H1 (cell line): Measurements from ENCODE around the gene ALDH1A2. TPM values are rescaled to one million over a fixed set of nuclear protein-coding genes. Genes with fewer than 3 reads are reported as not detected.

Source experiments
- CTCF ChIA-PET: fragments of 300-600 bp; sonication (Branson Sonifier 250); formaldehyde crosslinking; loops from one replicate; lab custom pipeline; 2021; ENCODE audit not compliant: partially characterized antibody; lab: Charles Lee
- POLR2A ChIA-PET: fragments of 300-600 bp; sonication (Branson Sonifier 250); formaldehyde crosslinking; loops from one replicate; lab custom pipeline; 2021; ENCODE audit warnings: inconsistent platforms; ENCODE audit not compliant: partially characterized antibody; lab: Charles Lee
- DNase-seq, 2 experiments: peaks; one replicate each; pipeline versions ENCODE4 v3.0.0 to v3.0.0-alpha.2; 2010 to 2022; ENCODE audit warnings: low spot score in 2 of 2, low read depth in 1 of 2, mixed read lengths in 1 of 2
- FAIRE-seq: peaks from 2 replicates; lab custom pipeline; 2011; peaks lifted over from hg19 to GRCh38; lab: Jason Lieb, UNC
- H2AFZ ChIP-seq: 2 replicates; pipeline ENCODE4 v1.8.1; 2012; ENCODE audit warnings: low read length, inconsistent platforms
- H2AK5ac ChIP-seq: 2 replicates; pipeline ENCODE4 v1.6.1; 2013; ENCODE audit warnings: low read depth, low read length
- H2BK120ac ChIP-seq: replicated peaks from 2 replicates; pipeline ENCODE3; 2013; ENCODE audit warnings: low read depth, low read length, inconsistent platforms
- H2BK12ac ChIP-seq: 2 replicates; pipeline ENCODE4 v1.6.1; 2013; ENCODE audit warnings: low read depth, low read length
- H2BK15ac ChIP-seq: 2 replicates; pipeline ENCODE4 v1.6.1; 2013; ENCODE audit warnings: low read length
- H2BK20ac ChIP-seq: 2 replicates; pipeline ENCODE4 v1.6.1; 2013; ENCODE audit warnings: low read length
- H2BK5ac ChIP-seq: 2 replicates; pipeline ENCODE4 v1.6.1; 2013; ENCODE audit warnings: low read depth, low read length
- H3K14ac ChIP-seq: 2 replicates; pipeline ENCODE4 v1.6.1; 2013; ENCODE audit warnings: inconsistent platforms; ENCODE audit not compliant: insufficient read length
- H3K18ac ChIP-seq: 2 replicates; pipeline ENCODE4 v1.6.1; 2013; ENCODE audit warnings: low read length; ENCODE audit errors: extremely low read depth
- H3K23ac ChIP-seq: 2 replicates; pipeline ENCODE4 v1.6.1; 2013; ENCODE audit warnings: inconsistent platforms; ENCODE audit not compliant: insufficient read length
- H3K23me2 ChIP-seq: 2 replicates; pipeline ENCODE4 v1.6.1; 2013; ENCODE audit warnings: low read depth, low read length
- H3K27ac ChIP-seq: 2 replicates; pipeline ENCODE4 v1.6.1; 2011; ENCODE audit warnings: low read depth, low read length, inconsistent platforms
- H3K27me3 ChIP-seq, 4 experiments: replicated peaks in 1 of 4; 1 replicate in 1 of 4; 2 replicates in 3 of 4; pipeline versions ENCODE4 v1.6.1 to v1.8.1; 2011 to 2013; ENCODE audit warnings: low read length in 3 of 4, mild to moderate bottlenecking in 3 of 4, inconsistent platforms in 2 of 4, mixed read lengths in 2 of 4, moderate library complexity in 1 of 4; ENCODE audit not compliant: control insufficient read depth in 3 of 4, insufficient read depth in 3 of 4; ENCODE audit errors: extremely low read depth in 1 of 4
- H3K36me3 ChIP-seq, 4 experiments: 2 replicates each; pipeline versions ENCODE4 v1.6.1 to v1.8.1; 2011 to 2013; ENCODE audit warnings: mild to moderate bottlenecking in 4 of 4, low read length in 3 of 4, moderate library complexity in 2 of 4, control low read depth in 1 of 4, inconsistent platforms in 1 of 4; ENCODE audit not compliant: insufficient read depth in 4 of 4, control insufficient read depth in 2 of 4
- H3K4ac ChIP-seq: replicated peaks from 2 replicates; pipeline ENCODE3; 2013; ENCODE audit warnings: low read length, low read depth, mixed read lengths, inconsistent platforms; ENCODE audit not compliant: insufficient read length
- H3K4me1 ChIP-seq, 4 experiments: replicated peaks in 1 of 4; 1 replicate in 1 of 4; 2 replicates in 3 of 4; pipeline versions ENCODE4 v1.6.1 to v1.8.1; 2011 to 2013; ENCODE audit warnings: low read length in 3 of 4, inconsistent platforms in 2 of 4, mixed read lengths in 1 of 4; ENCODE audit not compliant: insufficient read depth in 4 of 4, control insufficient read depth in 3 of 4
- H3K4me2 ChIP-seq, 2 experiments: 2 replicates each; pipeline versions ENCODE4 v1.6.1 to v1.8.1; 2011 to 2013; ENCODE audit warnings: low read depth in 2 of 2, low read length in 2 of 2, control low read depth in 1 of 2, inconsistent platforms in 1 of 2, mild to moderate bottlenecking in 1 of 2; ENCODE audit not compliant: insufficient read depth in 1 of 2
- H3K4me3 ChIP-seq, 4 experiments: fragments of 200-600, 300-600 bp in 1 of 4; sonication (generic), shearing (Covaris generic), sonication (Bioruptor Twin) in 1 of 4; 2 replicates each; pipeline versions ENCODE4 v1.5.1 to v1.8.1; 2011 to 2016; ENCODE audit warnings: low read length in 4 of 4, low read depth in 3 of 4, control low read depth in 2 of 4, inconsistent platforms in 2 of 4, mild to moderate bottlenecking in 2 of 4, mixed read lengths in 1 of 4, moderate library complexity in 1 of 4; ENCODE audit not compliant: insufficient read depth in 2 of 4; ENCODE audit errors: extremely low read depth in 1 of 4
- H3K56ac ChIP-seq: replicated peaks from 2 replicates; pipeline ENCODE3; 2013; ENCODE audit warnings: low read depth, mild to moderate bottlenecking, mixed read lengths, low read length, inconsistent platforms; ENCODE audit not compliant: insufficient read length
- H3K79me1 ChIP-seq: 2 replicates; pipeline ENCODE4 v1.6.1; 2013; ENCODE audit warnings: low read depth, low read length, control low read depth
- H3K79me2 ChIP-seq, 2 experiments: 2 replicates each; pipeline versions ENCODE4 v1.6.1 to v1.8.1; 2012 to 2013; ENCODE audit warnings: low read length in 2 of 2, mild to moderate bottlenecking in 2 of 2, inconsistent platforms in 1 of 2; ENCODE audit not compliant: insufficient read depth in 2 of 2, control insufficient read depth in 1 of 2
- H3K9ac ChIP-seq, 4 experiments: replicated peaks in 1 of 4; 1 replicate in 1 of 4; 2 replicates in 3 of 4; pipeline versions ENCODE4 v1.6.1 to v1.8.1; 2011 to 2013; ENCODE audit warnings: low read depth in 3 of 4, low read length in 3 of 4, control low read depth in 2 of 4, mild to moderate bottlenecking in 2 of 4, moderate library complexity in 2 of 4, inconsistent platforms in 1 of 4; ENCODE audit errors: extremely low read depth in 1 of 4
- H3K9me3 ChIP-seq, 2 experiments: 2 replicates each; pipeline versions ENCODE4 v1.6.1 to v1.8.1; 2012 to 2013; ENCODE audit warnings: mild to moderate bottlenecking in 2 of 2, moderate library complexity in 2 of 2, control low read depth in 1 of 2, inconsistent platforms in 1 of 2, low read depth in 1 of 2, low read length in 1 of 2, mixed read lengths in 1 of 2; ENCODE audit not compliant: insufficient read depth in 2 of 2
- H4K20me1 ChIP-seq, 2 experiments: replicated peaks in 1 of 2; 2 replicates each; pipeline versions ENCODE3 to v1.8.1; 2011 to 2013; ENCODE audit warnings: inconsistent platforms in 2 of 2, low read length in 2 of 2, mild to moderate bottlenecking in 1 of 2; ENCODE audit not compliant: insufficient read depth in 2 of 2, control insufficient read depth in 1 of 2
- H4K5ac ChIP-seq: 2 replicates; pipeline ENCODE4 v1.6.1; 2013; ENCODE audit warnings: low read length, low read depth, mixed read lengths, inconsistent platforms; ENCODE audit not compliant: insufficient read length
- H4K8ac ChIP-seq: 2 replicates; pipeline ENCODE4 v1.8.0; 2013; ENCODE audit warnings: mild to moderate bottlenecking, moderate library complexity, low read length, inconsistent platforms; ENCODE audit not compliant: insufficient read depth; ENCODE audit errors: extremely low read depth
- H4K91ac ChIP-seq: replicated peaks from 2 replicates; pipeline ENCODE3; 2013; ENCODE audit warnings: low read length, mixed read lengths, inconsistent platforms; ENCODE audit not compliant: insufficient read length
- EP300 ChIP-seq, 2 experiments: IDR thresholded peaks; 1 replicate in 1 of 2; 2 replicates in 1 of 2; pipeline ENCODE4 v1.6.1; 2011 to 2012; ENCODE audit warnings: low read depth in 2 of 2, low read length in 2 of 2, mild to moderate bottlenecking in 2 of 2, borderline replicate concordance in 1 of 2, inconsistent platforms in 1 of 2, moderate library complexity in 1 of 2
- KDM5A ChIP-seq: fragments of 200-600 bp; IDR thresholded peaks from 2 replicates; pipeline ENCODE4 v1.7.1; 2012; ENCODE audit warnings: mild to moderate bottlenecking, low read length, inconsistent platforms, mixed read lengths
- WGBS, 2 experiments: shearing (Covaris generic) in 1 of 2; methylation state at CpG; one replicate each; pipeline versions ENCODE4 v1.1.6 to v1.1.7; 2013 to 2015; ENCODE audit warnings: low lambda C conversion rate in 2 of 2, mixed read lengths in 2 of 2, inconsistent platforms in 1 of 2, low coverage in 1 of 2, missing lambda C conversion rate in 1 of 2; ENCODE audit not compliant: insufficient replicate concordance in 2 of 2, insufficient coverage in 1 of 2, insufficient read length in 1 of 2; ENCODE audit errors: extremely low coverage in 1 of 2, missing lambda C conversion rate in 1 of 2; 5-methylcytosine and 5-hydroxymethylcytosine counted together
- polyA plus RNA-seq, 7 experiments: library from polyadenylated mRNA; depleted of rRNA in 3 of 7; stranded (reverse) in 5 of 7; unstranded in 2 of 7; fragments of >200 nt in 5 of 7; fragments of 200-250 nt in 2 of 7; gene quantifications; 1 replicate in 5 of 7; 2 replicates in 1 of 7; 4 replicates in 1 of 7; pipeline versions ENCODE4 v1.2.1 to v1.2.3, GENCODE V29; 2011 to 2013; ENCODE audit warnings: missing spikeins in 2 of 7, mixed read lengths in 2 of 7
- total RNA-seq: library from RNA; stranded (reverse); fragmentation: NEBNext Ultra II Directional; extraction: Animal tissue kit (Norgen Biotek cat#: 25700); gene quantifications from 2 replicates; pipeline ENCODE4 v1.2.1, GENCODE V29; 2021
- TF ChIP-seq, protein P1 (sequence below): IDR thresholded peaks from 2 replicates; pipeline ENCODE4 v1.6.1; 2011; ENCODE audit warnings: low read length, improper control_type of control experiment
- TF ChIP-seq, protein P2 (sequence below): IDR thresholded peaks from 2 replicates; pipeline ENCODE4 v1.6.1; 2012; ENCODE audit warnings: inconsistent platforms

Gene ALDH1A2
- total and polyA plus RNA-seq, 2 of the 8 experiments (the other 6 are each of a cell fraction or from before 2014, with no cell fraction given), result 0.06 to 0.24 TPM

DNA sequence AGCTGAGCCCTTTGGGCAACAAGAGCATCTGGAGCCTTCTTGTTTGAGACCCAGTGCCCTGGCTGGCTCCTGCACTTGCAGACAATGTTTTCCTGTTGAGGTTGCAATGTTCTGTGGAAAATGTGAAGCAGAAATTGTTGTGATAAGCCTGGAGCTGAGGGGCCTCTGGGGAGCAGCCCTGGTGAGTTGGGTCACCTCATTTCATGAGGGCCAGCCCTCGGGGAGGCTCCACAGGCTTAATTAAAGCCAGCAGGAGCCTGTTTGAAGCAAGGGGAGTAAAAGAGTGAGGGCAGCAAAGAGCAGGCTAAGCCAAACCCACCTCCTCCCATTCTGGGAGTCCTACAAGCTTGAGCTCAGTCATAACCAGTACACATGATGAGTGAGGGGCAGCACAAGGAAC is 154.3 kb downstream of the ALDH1A2 start:
- Histone ChIP-seq H3K9ac (no peak overlapping the region), H2BK12ac (no peak overlapping the region), H3K27me3 (no peaks in the 10 kb centered on the region; a peak in 1 of 7 replicates), H4K5ac (no peak overlapping the region), H3K23me2 (no peaks in the 10 kb centered on the region), H3K9me3 (0 out of 4 replicates have a peak, but pooled peaks cover 0 to 4% of the 10 kb centered on the region in 2 experiments), H3K4me1 (no peaks in the 10 kb centered on the region), H3K56ac (no peak overlapping the region), H2AK5ac (no peak overlapping the region), H4K8ac (no peak overlapping the region), H3K79me1 (no peaks in the 10 kb centered on the region), H3K27ac (no peak overlapping the region), H3K4me3 (no peak overlapping the region), H2BK20ac (no peak overlapping the region), H3K18ac (no peak overlapping the region), H3K23ac (no peak overlapping the region), H3K14ac (no peak overlapping the region), H3K79me2 (no peaks in the 10 kb centered on the region), H3K4me2 (no peak overlapping the region), H2BK15ac (no peak overlapping the region), H3K4ac (no peak overlapping the region), H4K91ac (no peak overlapping the region), H2BK5ac (no peak overlapping the region), H2AFZ (no peak overlapping the region), H3K36me3 (no peaks in the 10 kb centered on the region), H4K20me1 (no peaks in the 10 kb centered on the region), H2BK120ac (no peak overlapping the region)
- ChIA-PET CTCF (interaction anchor here (1.2 to 2.3 kb wide), 3 partner anchors 11 to 160 kb away, joined by 3 to 6 read pairs (median 3); no protein-coding TSS in a partner anchor), POLR2A (no interaction called here)
- FAIRE-seq (no peak), DNase-seq (no peak)
- TF ChIP-seq, protein P1, sequence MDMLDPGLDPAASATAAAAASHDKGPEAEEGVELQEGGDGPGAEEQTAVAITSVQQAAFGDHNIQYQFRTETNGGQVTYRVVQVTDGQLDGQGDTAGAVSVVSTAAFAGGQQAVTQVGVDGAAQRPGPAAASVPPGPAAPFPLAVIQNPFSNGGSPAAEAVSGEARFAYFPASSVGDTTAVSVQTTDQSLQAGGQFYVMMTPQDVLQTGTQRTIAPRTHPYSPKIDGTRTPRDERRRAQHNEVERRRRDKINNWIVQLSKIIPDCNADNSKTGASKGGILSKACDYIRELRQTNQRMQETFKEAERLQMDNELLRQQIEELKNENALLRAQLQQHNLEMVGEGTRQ, result no peak
- TF ChIP-seq KDM5A (no peak), EP300 (IDR thresholded peaks at IDR 0.05; ENCODE audit: borderline replicate concordance in 1 of 2, low read depth in 2 of 2, low read length in 2 of 2) (no peak)
- TF ChIP-seq, protein P2, sequence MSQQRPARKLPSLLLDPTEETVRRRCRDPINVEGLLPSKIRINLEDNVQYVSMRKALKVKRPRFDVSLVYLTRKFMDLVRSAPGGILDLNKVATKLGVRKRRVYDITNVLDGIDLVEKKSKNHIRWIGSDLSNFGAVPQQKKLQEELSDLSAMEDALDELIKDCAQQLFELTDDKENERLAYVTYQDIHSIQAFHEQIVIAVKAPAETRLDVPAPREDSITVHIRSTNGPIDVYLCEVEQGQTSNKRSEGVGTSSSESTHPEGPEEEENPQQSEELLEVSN, result no peak
- 93% methylated on average over 1 of the region's 1 CpG; no CpG with 5 or more reads in 1 of the 2 experiments for whole genome bisulfite sequencing, 2 experiments
